NCI-H2029 (cell line): ENCODE data around the gene ATXN7.
A peak's percentile ranks its signal among the peaks of the same experiment; 100 is the strongest.

ENCODE experiments used
- DNase-seq: peaks from one replicate; lab custom pipeline; 2025; lab: John Stamatoyannopoulos, UW

Gene ATXN7

DNA sequence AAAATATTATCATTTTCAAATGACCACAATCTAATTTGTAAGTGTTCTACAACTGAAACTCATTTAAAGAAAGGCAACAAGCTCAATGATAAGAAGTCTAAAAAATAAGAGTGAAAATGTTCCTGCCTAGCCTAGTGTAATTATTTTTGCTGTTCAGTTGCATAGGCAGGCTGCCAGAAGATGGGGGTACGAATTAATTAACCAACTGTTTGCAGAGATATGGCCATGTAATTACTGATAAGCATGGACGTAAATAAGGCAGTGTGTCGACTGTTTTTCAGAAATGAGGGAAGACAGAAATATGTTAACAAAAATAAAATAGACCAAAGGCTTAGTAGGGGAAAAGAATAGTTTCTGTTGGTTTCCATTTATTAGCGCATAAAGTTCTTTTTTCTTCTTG is 73.3 kb downstream of the ATXN7 start:
- no peak for DNase-seq

DNA sequence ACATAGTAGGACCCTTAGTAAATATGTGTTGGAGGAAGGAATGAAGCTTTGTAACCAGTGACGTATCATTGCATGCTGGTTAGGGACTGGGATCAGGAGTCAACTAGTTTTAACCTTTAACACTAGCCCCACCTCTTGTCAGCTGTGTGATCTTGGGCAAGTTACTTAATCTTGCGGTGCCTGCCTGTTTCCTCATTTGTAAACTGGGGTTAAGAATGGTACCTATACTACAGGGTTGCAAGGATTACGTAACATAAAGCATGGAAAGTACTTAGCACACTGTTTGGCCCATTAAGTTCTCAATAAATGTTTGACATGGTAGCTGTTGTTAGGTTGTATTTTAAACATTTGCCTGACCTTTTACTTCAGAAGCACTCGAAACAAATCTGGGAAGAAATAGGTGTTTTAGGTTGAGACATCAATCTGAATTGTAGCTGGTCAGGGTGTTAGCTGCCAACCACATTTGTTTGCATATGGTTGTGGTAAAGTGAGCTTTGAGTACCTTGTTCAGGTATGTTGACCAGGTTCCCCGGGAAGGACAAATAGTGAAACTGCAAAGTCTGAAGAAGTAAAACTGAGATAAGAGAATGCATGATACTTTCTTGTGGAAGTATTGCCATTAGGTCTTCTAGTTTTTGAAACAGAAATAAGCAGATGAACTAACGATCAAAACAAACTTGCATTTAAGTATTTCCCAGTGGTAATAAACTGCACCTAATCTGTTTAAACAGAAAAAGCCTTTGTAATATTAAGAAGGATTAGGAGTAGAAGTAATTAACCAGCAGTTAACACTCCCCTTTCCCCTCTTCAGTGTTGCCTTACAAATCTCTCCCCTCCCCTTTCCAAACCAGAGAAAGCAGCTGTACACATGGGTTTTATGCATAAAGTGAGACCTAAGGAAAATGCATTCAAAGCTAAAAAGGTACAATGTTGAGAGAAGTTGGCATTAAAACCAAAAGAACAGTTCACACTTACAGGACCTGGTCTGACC is 74.3 kb downstream of the ATXN7 start:
- peak; percentile 23 for DNase-seq

DNA sequence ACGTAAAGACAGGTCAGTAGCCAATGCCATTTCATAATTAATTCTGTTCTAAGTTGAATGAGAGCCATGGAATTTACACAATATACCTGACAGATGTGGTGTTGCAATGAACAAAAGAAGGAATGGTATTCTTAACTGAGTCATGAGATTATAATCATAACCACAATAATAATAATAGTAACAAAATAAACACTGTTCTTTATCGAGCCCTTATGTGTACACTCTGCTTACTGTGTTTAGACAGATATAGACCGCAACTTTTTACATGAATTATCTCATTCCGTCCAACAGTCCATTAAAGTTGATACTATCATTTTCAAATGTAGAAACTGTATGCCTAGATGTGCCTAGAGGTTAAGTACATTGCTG is 76.7 kb downstream of the ATXN7 start:
- DNase-seq, result no peak

DNA sequence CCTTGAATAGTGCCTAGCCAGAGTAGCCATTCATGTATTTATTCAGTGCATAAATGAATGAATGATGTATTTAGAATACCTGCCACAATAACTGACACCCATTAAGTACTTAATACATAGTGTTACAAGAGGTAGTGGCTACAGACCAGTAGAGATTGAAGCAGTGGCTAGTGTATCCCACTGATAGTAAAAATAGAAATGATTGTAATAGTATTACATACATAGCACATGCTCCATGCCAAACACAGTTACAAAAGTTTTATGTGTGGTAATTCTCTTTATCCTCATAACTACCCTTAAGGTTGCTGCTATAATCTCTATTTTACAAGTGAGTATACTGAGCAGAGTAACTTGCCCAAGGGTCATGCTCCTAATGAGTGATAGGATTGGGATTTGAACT is 78.9 kb downstream of the ATXN7 start:
- DNase-seq, result no peak

DNA sequence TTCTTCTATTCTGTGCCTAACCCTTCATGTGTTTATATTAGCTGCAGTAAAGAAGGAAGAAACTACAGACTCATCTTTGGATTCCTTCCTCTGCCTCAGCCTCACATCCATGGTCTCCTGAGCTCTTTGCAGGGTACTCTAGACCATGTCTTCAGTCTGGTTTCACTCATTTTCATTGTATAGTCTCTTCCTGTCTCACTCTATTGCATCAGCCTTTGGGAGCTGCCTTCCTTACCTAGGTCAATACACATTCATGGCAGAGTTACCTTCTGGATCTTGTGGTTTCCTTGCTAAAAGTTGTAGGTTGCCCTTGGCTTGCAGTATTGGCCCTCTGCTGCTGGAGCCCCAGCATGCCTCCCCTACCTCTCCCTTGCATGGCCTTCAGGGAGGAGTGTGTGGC is 80.0 kb downstream of the ATXN7 start:
- no peak for DNase-seq

DNA sequence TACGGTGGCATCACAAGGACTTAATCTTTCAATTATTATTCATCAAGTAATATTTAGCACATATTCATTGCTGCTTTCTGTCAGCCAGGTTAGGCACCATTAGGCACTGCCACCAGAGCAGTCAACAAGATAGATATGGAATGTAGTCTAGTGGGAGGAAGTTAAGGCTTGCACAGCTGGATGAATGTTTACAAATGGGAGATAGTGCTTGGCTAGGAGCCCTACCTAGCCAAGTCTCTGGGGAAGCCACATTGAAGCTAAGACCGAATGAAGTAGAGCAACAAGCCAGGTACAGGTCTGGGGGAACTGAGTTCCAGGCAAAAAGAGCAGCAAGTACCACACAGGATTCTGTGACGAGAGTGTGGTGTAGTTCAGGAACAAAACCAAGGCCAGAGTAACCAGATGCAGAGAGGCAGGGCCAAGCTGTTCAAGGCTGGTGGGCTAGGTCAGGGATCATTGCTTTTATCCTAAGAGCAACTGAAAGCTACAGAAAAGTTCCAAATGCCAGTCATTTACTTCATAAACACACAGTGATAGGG is 82.0 kb downstream of the ATXN7 start:
- peak; percentile 25 for DNase-seq

DNA sequence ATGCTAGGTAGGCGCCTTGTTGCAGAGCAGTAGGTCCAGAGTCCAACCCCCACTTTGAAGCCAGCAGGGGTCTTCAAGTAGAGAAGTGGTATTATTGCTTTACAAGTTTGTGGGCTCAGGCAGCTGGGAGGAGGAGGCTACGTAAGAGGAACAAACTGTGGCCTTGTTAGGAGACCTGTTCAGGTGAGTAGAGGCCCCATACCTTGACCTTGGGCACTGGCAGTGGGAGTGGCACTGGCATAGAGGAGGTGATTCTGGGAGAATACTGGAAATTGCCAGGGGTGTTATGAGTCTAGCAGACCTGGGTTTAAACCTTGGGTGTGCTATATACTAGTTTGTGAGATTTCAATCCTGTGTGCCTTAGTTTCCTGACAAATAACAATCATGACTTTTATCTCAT is 83.1 kb downstream of the ATXN7 start:
- no peak for DNase-seq

DNA sequence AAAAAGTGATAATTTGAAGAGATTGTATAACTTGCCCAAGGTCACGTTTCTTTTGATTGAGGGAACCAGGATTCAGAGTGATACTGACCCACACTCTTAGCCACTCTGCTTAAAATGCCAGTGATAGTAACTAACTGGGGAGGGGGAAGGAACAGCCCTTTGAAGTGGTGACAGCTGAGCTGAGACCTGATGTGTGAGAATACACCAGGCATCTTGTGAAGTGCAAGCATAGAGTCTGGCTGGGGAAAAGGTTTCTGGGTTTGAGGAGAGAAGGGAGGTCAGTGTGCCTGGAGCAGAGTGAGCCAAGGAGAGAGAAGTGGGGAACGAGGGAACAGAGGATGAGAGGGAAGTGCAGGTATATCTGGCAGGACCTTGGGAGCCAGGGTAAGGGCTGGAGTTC is 83.9 kb downstream of the ATXN7 start:
- no peak for DNase-seq

DNA sequence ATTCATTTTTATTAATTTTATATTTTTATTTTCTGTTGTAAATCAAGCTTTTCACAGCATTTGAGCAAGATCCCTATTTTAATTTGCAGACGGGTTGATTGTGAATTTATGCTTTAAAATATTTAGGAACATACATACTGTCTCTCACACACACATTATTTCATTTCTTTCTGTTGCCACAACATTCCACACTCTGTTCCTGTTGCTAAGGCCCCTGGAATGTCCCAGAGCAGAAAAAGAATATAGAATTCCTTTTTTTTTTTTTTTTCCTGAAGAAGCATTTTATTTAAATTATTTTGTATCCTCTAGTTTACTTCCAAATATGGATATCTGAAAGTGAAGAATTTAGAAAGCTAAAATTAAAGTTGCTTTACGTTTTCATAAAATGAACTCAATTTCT is 85.3 kb downstream of the ATXN7 start:
- DNase-seq, result no peak

DNA sequence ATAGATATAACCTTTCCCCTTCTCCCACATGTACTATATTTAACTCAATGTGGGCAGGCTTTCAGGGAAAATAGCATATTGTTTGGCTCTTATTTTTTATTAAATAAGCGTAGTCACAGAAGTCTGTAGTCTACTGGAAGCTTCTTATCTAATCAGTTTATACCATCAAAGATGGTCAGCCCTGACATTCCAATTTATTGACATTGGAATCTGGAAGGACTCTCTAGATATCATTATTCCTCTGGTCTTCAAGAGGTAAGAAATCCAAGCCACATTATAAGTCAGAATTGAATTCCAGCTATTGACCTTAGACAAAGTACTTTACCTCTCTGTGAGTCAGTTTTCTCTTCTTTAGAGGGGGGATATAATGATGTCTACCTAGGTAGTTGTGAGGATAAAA is 87.0 kb downstream of the ATXN7 start:
- no peak for DNase-seq

DNA sequence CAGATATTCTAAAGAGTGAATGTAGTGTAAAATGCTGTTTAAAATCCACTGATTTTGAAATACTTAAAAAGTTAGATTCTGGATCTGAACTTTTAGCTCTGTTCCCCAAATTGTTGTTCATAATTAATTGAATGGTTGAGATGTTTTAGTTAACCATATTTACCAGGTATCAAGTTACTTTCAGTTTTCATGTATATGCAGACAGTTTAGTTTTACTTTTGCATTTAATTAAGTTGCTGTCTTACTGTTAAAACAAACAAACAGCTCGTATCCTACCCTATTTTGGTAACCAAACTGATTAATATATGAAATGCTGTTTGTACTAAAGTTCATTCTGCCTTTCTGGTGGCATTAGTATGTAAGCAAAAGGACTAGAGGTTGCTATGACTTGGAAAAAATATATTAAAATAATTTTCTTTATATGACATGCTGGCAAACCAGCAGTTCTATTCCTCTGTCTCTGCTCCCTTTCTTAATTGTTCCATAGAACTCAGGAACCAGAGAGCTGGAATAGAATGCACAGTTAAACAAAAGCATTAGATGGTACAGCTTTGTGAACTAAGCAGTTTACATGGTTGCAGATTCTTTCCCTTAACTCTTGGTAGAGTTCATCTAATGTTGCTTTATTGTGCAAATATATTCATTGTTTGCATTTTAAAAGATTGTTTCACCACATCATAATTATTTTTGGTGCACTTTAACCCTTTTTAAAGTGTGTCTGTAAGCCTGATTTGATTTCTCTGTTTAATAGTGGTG is 88.0 kb downstream of the ATXN7 start:
- DNase-seq, result no peak

DNA sequence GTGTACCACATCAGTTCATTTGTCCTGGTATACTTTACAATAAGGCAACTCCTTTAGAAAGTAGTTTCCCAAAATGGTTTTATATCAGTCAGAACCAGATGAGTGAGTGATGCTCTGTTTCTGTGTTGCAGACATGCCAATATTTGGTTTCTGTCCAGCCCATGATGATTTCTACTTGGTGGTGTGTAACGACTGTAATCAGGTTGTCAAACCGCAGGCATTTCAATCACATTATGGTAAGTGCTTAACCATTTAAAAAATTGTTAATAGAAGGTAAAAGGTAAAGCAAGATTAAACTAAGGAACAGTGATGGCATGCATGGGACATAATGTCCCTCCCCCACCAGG is 88.6 kb downstream of the ATXN7 start:
- DNase-seq, result no peak

DNA sequence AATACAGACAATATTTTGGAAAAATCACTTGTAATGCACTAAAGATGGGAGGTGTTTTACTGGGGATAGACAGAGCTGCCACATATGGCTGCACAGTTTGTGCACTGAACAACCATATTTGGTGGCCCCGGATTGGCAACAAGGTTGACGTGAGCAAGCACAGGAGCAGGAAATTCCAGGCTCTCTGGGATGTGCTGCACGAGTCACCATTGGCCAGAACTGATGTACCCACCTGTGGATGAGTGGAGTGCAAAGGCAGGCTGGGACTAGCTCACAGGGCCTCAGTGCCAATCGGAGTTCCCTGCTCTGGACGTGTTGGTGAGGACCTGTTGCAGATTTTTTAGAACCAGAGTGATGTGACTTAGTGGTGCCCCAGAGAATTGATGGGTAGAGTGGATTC is 90.5 kb downstream of the ATXN7 start:
- DNase-seq, result no peak

DNA sequence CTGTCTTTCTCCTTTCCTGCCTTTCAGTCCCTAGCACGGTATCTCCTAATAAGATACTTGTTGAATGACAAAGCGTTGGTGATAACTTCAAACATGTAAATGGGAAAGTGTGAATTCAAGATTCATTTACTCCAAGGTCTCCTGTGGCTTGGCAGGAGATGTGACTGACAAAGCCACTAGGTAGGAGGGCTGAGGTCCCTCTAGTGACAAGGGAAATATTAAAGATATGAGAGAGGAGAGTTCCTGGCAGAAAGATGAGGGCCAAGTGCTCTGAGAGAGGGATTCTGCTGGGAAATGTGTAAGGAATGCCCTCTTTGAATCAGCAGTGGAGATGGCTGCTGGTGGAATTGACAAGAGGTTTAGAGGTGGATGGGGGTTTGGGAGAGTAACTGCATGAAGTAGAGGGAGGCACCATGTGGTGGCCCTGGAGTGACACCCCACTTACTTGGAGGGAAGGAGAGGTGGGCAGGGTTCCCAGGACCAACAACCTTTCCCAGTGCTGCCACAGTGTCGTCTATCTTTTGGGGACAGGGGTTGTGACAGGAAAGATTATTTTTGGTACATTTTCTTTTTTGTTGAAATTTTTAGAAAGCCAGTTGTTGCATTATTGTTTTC is 91.5 kb downstream of the ATXN7 start:
- no peak for DNase-seq

DNA sequence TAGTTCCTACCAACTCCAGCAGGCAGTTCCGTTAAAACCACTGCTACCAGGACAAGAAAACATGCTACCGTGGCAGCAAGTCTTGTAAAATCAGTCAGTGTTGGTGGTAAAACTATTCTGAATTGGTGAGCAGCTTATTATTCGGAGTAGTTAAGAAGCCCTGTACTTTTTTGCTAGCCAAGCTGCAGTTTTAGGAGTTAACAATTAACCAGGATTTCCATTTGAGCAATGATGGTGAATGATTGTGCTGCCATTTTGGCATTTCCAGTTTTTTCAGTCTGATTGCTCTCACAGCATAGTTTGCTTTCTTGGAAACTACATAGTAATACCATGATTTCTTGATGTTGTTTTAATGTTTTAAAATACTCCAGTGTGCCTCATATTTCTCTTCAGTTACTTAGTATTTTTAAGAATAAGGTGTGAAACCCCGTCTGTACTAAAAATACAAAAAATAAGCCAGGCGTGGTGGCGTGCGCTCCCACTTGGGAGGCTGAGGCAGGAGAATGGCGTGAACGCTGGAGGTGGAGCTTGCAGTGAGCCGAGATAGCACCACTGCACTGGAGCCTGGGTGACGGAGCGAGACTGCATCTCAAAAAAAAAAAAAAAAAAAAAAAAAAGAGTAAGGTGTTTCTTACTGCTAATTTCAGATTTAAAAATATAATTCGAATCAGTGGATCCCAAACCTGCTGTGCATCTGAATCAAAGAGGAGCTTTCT is 92.3 kb downstream of the ATXN7 start:
- DNase-seq, result no peak

DNA sequence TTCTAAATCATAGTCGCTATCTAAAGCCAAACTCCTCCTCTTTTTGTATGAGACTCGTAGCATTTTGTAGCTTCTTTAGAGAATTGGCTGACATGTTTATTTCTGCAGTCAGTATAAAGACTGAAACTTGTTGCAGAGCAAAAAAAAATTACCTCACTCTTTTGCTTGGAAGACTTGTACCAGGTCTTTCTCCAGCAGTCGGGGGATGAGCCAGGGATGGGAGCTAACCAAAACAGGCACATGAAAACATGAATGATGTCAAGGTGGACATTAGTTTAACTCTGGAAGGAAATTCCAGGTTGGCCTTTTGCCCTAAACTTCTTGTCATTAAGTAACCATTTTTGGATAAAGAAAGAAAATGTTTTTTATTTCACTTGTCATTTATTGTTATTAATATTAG is 95.5 kb downstream of the ATXN7 start:
- DNase-seq, result no peak

DNA sequence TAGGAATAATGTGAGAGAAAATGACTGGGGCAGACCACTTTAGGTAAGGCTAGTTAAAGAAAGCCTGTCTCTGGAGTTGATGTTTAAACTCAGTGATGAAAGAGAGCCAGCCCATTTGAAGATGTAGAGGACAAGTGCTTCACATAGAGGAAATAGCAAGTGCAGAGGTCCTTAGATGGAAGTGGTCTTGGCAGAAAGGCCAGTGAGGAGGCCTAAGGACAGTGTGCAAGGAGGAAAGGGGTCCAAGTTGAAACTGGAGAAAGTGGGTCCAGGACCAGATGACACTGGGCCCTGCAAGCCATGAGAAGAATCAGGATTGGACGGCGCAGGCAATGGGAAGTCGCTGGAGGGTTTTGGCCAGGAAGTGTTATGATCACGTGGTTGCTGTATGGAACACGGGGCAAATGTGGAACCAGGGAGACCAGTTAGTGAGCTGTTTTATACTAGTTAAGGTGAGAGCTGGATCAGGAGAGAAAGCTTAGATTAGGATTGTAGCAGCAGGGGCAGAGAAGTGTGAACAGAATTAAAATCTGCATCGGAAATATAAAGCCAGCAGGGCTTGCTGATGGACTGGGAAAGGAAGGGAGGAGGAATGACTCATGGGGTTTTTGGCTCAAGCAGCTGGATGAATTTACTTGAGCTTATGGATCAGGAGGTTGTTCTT is 96.5 kb downstream of the ATXN7 start:
- peak; percentile 20 for DNase-seq

DNA sequence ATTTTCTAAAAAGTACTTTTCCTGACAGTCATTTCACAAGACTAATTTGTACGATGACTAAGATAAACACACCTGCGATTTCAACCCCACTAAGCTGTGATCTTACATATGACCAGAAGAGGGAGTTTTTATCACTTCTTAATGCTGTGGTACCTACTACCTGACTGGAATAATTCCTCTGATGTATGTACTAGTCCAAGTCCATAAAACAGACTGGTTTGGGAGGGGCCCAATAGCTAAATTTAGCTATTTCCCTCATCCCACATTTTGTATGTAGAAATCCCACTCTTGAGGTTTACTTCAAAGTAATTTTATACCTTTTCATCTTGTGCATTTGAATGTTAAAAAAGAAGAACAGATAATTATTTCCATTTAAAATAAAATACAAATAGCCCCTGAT is 98.2 kb downstream of the ATXN7 start:
- no peak for DNase-seq

DNA sequence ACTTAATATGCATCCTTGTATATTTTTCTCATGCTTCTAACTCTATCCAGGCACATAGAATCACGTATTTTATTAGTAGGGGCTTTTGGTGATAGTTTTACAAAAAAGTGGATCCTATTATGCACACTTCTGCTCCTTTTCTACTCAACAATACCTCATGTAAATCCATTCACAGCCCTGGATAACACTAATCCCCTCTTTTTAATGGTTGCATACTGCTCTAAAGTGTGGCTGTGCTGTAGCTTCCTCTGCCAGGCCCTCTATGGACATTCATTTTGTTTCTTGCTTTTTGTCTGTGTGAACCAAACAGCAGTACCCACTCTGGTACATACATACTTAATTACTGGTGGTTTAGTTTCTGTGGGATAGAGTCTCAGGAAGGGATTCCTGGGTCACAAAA is 99.8 kb downstream of the ATXN7 start:
- DNase-seq, result no peak

DNA sequence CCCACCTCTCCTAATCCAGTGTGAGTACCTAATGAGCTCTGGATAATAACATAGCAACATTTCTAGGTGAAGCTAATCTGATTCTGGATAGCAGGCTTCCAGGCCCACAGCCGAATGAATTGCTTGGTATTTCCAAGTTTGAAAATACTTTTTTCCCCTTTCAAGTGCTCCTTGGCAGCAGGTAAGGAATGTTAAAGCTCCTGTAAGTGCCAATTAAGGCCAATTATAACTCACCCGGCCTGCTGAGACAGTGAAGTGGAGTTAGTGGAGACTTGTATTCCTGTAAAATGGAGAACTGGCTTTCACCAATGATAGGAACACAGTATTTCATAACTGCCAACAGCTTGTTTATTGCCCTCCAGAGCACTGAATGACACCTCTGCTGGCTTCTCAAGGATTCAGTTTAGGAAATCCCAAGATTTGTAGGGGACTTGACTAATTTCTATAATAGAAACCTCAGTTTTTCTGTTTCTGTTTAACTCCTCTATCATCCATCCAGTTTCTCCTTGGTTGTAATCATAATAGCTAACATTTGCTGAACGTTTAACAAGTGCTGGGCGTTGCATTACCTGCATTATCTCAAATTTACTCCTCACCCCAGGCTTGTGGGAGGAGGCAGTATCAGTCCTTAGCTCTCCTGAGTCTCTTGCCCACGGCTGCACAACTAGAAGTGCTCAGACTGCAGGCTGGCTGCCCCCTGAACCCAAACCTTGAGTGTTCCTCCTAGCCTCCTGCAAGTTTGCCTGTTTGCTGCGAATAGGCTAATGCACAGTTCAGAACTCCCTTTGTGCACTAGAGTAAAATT is 101.2 kb downstream of the ATXN7 start:
- no peak for DNase-seq

DNA sequence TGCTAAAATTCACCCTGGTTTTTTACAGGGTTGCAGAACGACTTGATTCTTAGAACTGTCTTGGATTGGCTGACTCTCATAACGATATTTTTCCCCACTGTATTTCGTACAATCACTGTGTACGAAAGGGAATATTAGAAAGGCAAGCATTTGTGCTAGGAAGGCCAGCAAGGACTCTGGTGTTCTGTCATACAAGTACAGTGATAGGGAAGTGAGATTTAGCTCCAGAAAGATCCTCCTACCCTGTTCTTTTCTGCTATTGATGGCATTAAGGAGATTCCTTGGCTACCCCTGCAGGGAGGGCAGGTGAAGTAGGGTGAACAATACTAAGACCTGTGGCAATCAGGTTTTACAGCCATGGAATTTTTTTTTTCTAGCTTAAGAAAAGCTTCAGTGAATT is 102.3 kb downstream of the ATXN7 start:
- no peak for DNase-seq
